ENCODE data around the gene PDLIM7. TPM values are rescaled to one million over a fixed set of nuclear protein-coding genes. Genes with fewer than 3 reads are reported as not detected.
A peak's percentile ranks its signal among the peaks of the same experiment; 100 is the strongest.

PDLIM7 gene
- total RNA-seq, 4 donors from 2014 or later, result 28.7 to 41.3 (median 32.0) TPM

- H3K4me3 ChIP-seq, result no peak overlapping the region
- H3K27ac ChIP-seq, result no peak overlapping the region
- 47% methylated on average over 11 of the region's 15 CpGs for WGBS
- H3K9me3 ChIP-seq, result no peaks in the 10 kb centered on the region
- no peak for TF ChIP-seq POLR2A (IDR thresholded peaks at IDR 0.05)
- TF ChIP-seq EP300 (IDR thresholded peaks at IDR 0.05), result no peak
- TF ChIP-seq CTCF (IDR thresholded peaks at IDR 0.05), result no peak
- no peak for TF ChIP-seq POLR2AphosphoS5 (IDR thresholded peaks at IDR 0.05)
- peaks cover 46% of the 10 kb centered on the region for H3K4me1 ChIP-seq
- H3K36me3 ChIP-seq, result peaks cover 21% of the 10 kb centered on the region
- no peaks in the 10 kb centered on the region for H3K27me3 ChIP-seq
- DNase-seq (ENCODE audit: low spot score in 2 of 2), result peak in 1 of 2 donors; percentile 66
These were observed 54.0 kb downstream of the PDLIM7 start for GRCh38 chr5:177443144-177443983.

- Histone ChIP-seq H3K4me3 (no peak overlapping the region), H3K36me3 (peaks cover 29% of the 10 kb centered on the region), H3K27ac (no peak overlapping the region), H3K9me3 (no peaks in the 10 kb centered on the region), H3K4me1 (peaks cover 35% of the 10 kb centered on the region), H3K27me3 (no peaks in the 10 kb centered on the region)
- 78% methylated on average over 18 of the region's 20 CpGs for whole genome bisulfite sequencing
- no peak for TF ChIP-seq POLR2A (IDR thresholded peaks at IDR 0.05)
- TF ChIP-seq CTCF (IDR thresholded peaks at IDR 0.05), result no peak
- no peak for TF ChIP-seq EP300 (IDR thresholded peaks at IDR 0.05)
- no peak for TF ChIP-seq POLR2AphosphoS5 (IDR thresholded peaks at IDR 0.05)
- peak in 1 of 2 donors; percentile 60 for DNase-seq (ENCODE audit: low spot score in 2 of 2)
These were observed 55.2 kb downstream of the PDLIM7 start for GRCh38 chr5:177442066-177442826.

- Histone ChIP-seq H3K27me3 (no peaks in the 10 kb centered on the region), H3K4me3 (no peak overlapping the region), H3K27ac (no peak overlapping the region), H3K9me3 (no peaks in the 10 kb centered on the region), H3K4me1 (peaks cover 25% of the 10 kb centered on the region), H3K36me3 (peaks cover 38% of the 10 kb centered on the region)
- WGBS, result 77% methylated on average over 16 of the region's 26 CpGs
- DNase-seq (ENCODE audit: low spot score in 2 of 2), result peak in 1 of 2 donors; percentile 64
- TF ChIP-seq CTCF (IDR thresholded peaks at IDR 0.05), result no peak
- TF ChIP-seq EP300 (IDR thresholded peaks at IDR 0.05), result no peak
- no peak for TF ChIP-seq POLR2A (IDR thresholded peaks at IDR 0.05)
- no peak for TF ChIP-seq POLR2AphosphoS5 (IDR thresholded peaks at IDR 0.05)
These were observed 56.2 kb downstream of the PDLIM7 start for GRCh38 chr5:177440990-177441780.

GRCh38 chr5:177440211-177440989, 57.0 kb downstream of the PDLIM7 start:
- 54% methylated on average over 7 of the region's 24 CpGs for WGBS
- H3K36me3 ChIP-seq, result peaks cover 46% of the 10 kb centered on the region
- no peak for DNase-seq (ENCODE audit: low spot score in 2 of 2)
- H3K27me3 ChIP-seq, result no peaks in the 10 kb centered on the region
- H3K4me1 ChIP-seq, result peaks cover 17% of the 10 kb centered on the region
- TF ChIP-seq EP300 (IDR thresholded peaks at IDR 0.05), result no peak
- TF ChIP-seq POLR2AphosphoS5 (IDR thresholded peaks at IDR 0.05), result no peak
- TF ChIP-seq POLR2A (IDR thresholded peaks at IDR 0.05), result no peak
- no peak for TF ChIP-seq CTCF (IDR thresholded peaks at IDR 0.05)
- H3K9me3 ChIP-seq, result no peaks in the 10 kb centered on the region
- no peak overlapping the region for H3K4me3 ChIP-seq
- no peak overlapping the region for H3K27ac ChIP-seq
